B cell (primary cell): ENCODE results near the gene WDR64. TPM values are rescaled to one million over a fixed set of nuclear protein-coding genes. Genes with fewer than 3 reads are reported as not detected.
A peak's percentile ranks its signal among the peaks of the same experiment; 100 is the strongest.

Experiments used
- ATAC-seq: fragments of 200-7000 bp; cut with Tn5 transposase; one replicate; pipeline ENCODE4 v1.10.0; 2021; ENCODE audit warnings: low read depth, mild to moderate bottlenecking, moderate number of reproducible peaks, moderate library complexity
- CTCF ChIA-PET: fragments of 350-600 bp; sonication (Branson Sonifier 250); formaldehyde crosslinking; loops from one replicate; lab custom pipeline; 2021; ENCODE audit warnings: antibody characterized with exemption, inconsistent platforms; lab: Charles Lee
- POLR2A ChIA-PET: fragments of 350-600 bp; sonication (Branson Sonifier 250); formaldehyde crosslinking; loops from one replicate; lab custom pipeline; 2021; ENCODE audit warnings: antibody characterized with exemption; lab: Charles Lee
- DNase-seq: peaks from one replicate; pipeline ENCODE4 v3.0.0; 2013
- H2AFZ ChIP-seq: 2 replicates; pipeline ENCODE4 v1.6.1; 2012; ENCODE audit warnings: mild to moderate bottlenecking, low read depth, low read length; ENCODE audit not compliant: insufficient read depth, poor library complexity, severe bottlenecking
- H3K27ac ChIP-seq, 2 donors: 1 replicate in 1 of 2; 2 replicates in 1 of 2; pipeline ENCODE4 v1.5.1; 2012 to 2013; ENCODE audit warnings: low read length in 2 of 2, mild to moderate bottlenecking in 2 of 2, moderate library complexity in 1 of 2
- H3K27me3 ChIP-seq, 4 experiments: fragments of 200-600 bp in 1 of 4; sonication (generic) in 1 of 4; replicated peaks in 1 of 4; 1 replicate in 2 of 4; 2 replicates in 2 of 4; pipeline versions ENCODE4 v1.6.1 to v1.7.0; 2013 to 2016; ENCODE audit warnings: low read length in 3 of 4, mild to moderate bottlenecking in 2 of 4, mixed read lengths in 1 of 4, moderate library complexity in 1 of 4; ENCODE audit not compliant: insufficient read depth in 4 of 4, control insufficient read depth in 3 of 4; ENCODE audit errors: control extremely low read depth in 1 of 4
- H3K36me3 ChIP-seq, 2 experiments: replicated peaks in 1 of 2; 1 replicate in 1 of 2; 2 replicates in 1 of 2; pipeline versions ENCODE4 v1.6.1 to v1.7.1; 2013; ENCODE audit warnings: low read length in 1 of 2; ENCODE audit not compliant: insufficient read depth in 2 of 2, control insufficient read depth in 1 of 2; ENCODE audit errors: control extremely low read depth in 1 of 2, extremely low read depth in 1 of 2
- H3K4me1 ChIP-seq, 2 donors: fragments of 200-600 bp in 1 of 2; sonication (generic) in 1 of 2; 1 replicate in 1 of 2; 2 replicates in 1 of 2; pipeline versions ENCODE4 v1.5.1 to v1.6.1; 2013 to 2017; ENCODE audit warnings: low read length in 2 of 2; ENCODE audit not compliant: control insufficient read depth in 2 of 2, insufficient read depth in 2 of 2
- H3K4me2 ChIP-seq: replicated peaks from 2 replicates; pipeline ENCODE3; 2012; ENCODE audit warnings: mild to moderate bottlenecking, low read depth, low read length; ENCODE audit not compliant: poor library complexity, severe bottlenecking
- H3K4me3 ChIP-seq, 5 experiments: fragments of 200-600 bp in 1 of 5; sonication (generic) in 1 of 5; 1 replicate in 3 of 5; 2 replicates in 2 of 5; pipeline versions ENCODE4 v1.5.1 to v1.7.0; 2011 to 2016; ENCODE audit warnings: low read length in 4 of 5, mild to moderate bottlenecking in 4 of 5, low read depth in 2 of 5, control low read depth in 1 of 5, moderate library complexity in 1 of 5; ENCODE audit not compliant: insufficient read depth in 1 of 5; ENCODE audit errors: control extremely low read depth in 1 of 5, extremely low read depth in 1 of 5
- H3K79me2 ChIP-seq: fragments of 200-600 bp; sonication (generic); one replicate; pipeline ENCODE4 v1.6.0; 2016; ENCODE audit warnings: low read length; ENCODE audit not compliant: control insufficient read depth, insufficient read depth
- H3K9ac ChIP-seq: fragments of 200-600 bp; sonication (generic); 2 replicates; pipeline ENCODE4 v1.6.1; 2017; ENCODE audit warnings: mild to moderate bottlenecking, low read length, moderate library complexity
- H3K9me3 ChIP-seq, 3 donors: one replicate each; pipeline versions ENCODE4 v1.6.1 to v1.7.1; 2013; ENCODE audit warnings: low read length in 2 of 3; ENCODE audit not compliant: control insufficient read depth in 2 of 3, insufficient read depth in 1 of 3; ENCODE audit errors: control extremely low read depth in 1 of 3
- H4K20me1 ChIP-seq: 2 replicates; pipeline ENCODE4 v1.6.0; 2012; ENCODE audit warnings: mild to moderate bottlenecking, low read length; ENCODE audit not compliant: insufficient read depth, control insufficient read depth, poor library complexity, severe bottlenecking
- H3K27ac Mint-ChIP-seq: one replicate; pipeline ENCODE4 v1.8.0; 2021; ENCODE audit warnings: mixed read lengths
- H3K27me3 Mint-ChIP-seq: one replicate; pipeline ENCODE4 v1.8.0; 2021; ENCODE audit warnings: mixed read lengths
- H3K4me1 Mint-ChIP-seq: one replicate; pipeline ENCODE4 v1.8.0; 2021; ENCODE audit warnings: mixed read lengths
- H3K4me3 Mint-ChIP-seq: one replicate; pipeline ENCODE4 v1.8.0; 2021; ENCODE audit warnings: mixed read lengths
- H3K9me3 Mint-ChIP-seq: one replicate; pipeline ENCODE4 v1.8.0; 2022; ENCODE audit warnings: mixed read lengths; ENCODE audit not compliant: insufficient read depth
- EZH2 ChIP-seq: IDR thresholded peaks from 2 replicates; pipeline ENCODE4 v1.6.1; 2012; ENCODE audit warnings: borderline replicate concordance, low read depth, mild to moderate bottlenecking, moderate library complexity, low read length; ENCODE audit not compliant: insufficient read depth, poor library complexity, severe bottlenecking
- WGBS: methylation state at CpG from one replicate; pipeline ENCODE4 v1.1.5; 2013; ENCODE audit warnings: missing lambda C conversion rate; ENCODE audit not compliant: insufficient coverage; 5-methylcytosine and 5-hydroxymethylcytosine counted together
- intact Hi-C: fragments of 100-400 bp; cut with micrococcal nuclease; formaldehyde crosslinking; loops from one replicate; pipeline ENCODE4 v1.10.0; 2022
- polyA plus RNA-seq: library from polyadenylated mRNA; depleted of rRNA; stranded (reverse); fragments of >200 nt; gene quantifications from 2 replicates; pipeline ENCODE4 v1.2.3, GENCODE V29; 2012
- total RNA-seq, 2 donors: library from RNA; stranded (reverse); fragments of 120-200 nt in 1 of 2; gene quantifications; 1 replicate in 1 of 2; 2 replicates in 1 of 2; pipeline versions ENCODE4 v1.2.3 to v1.2.4, GENCODE V29; 2013 to 2022
- TF ChIP-seq, protein P1 (sequence below): fragments of 200-600 bp; IDR thresholded peaks from one replicate; pipeline ENCODE4 v1.8.0; 2022; ENCODE audit warnings: antibody characterized with exemption, mild to moderate bottlenecking

The WDR64 gene
- total and polyA plus RNA-seq, 2 donors (not counting 1 experiment from before 2014, with no cell fraction given): 0.13 TPM; not detected in 1

DNA sequence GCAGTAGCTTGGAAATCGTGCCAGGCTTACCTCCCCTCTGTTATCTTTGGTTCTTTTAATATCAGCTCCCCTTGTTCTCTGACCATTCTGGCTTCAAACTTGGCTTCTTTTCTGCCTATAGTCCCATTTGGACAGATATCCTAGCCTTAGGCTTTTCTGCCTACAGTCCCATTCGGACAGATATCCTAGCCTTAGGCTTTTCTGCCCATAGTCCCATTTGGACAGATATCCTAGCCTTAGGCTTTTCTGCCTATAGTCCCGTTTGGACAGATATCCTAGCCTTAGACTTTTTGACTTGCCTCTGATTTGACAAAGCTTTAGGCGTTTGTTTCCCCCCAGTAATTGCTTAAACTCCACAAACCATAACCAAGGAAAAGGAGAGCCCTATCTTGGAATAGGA is 37.5 kb upstream of the WDR64 start:
- CTCF ChIA-PET: interaction anchor here (0.6 to 5.9 kb wide), 5 partner anchors 12 to 383 kb away, joined by 3 to 62 read pairs (median 4); no protein-coding TSS in a partner anchor
- Histone ChIP-seq H3K27ac (no peak overlapping the region), H3K36me3 (peaks cover 0 to 7% of the 10 kb centered on the region in 2 experiments), H3K79me2 (peaks cover 12% of the 10 kb centered on the region), H2AFZ (no peak overlapping the region), H3K4me2 (no peak overlapping the region), H3K27me3 (no peaks in the 10 kb centered on the region), H3K9ac (no peak overlapping the region), H3K9me3 (no peaks in the 10 kb centered on the region), H3K4me3 (no peak overlapping the region), H4K20me1 (peaks cover 8% of the 10 kb centered on the region), H3K4me1 (peaks cover 6 to 7% of the 10 kb centered on the region in 2 donors)
- POLR2A ChIA-PET: no interaction called here
- Mint-ChIP-seq H3K9me3 (no peaks in the 10 kb centered on the region), H3K4me1 (peaks cover 5% of the 10 kb centered on the region), H3K27ac (peak overlapping the region; percentile 23), H3K4me3 (no peak overlapping the region), H3K27me3 (no peaks in the 10 kb centered on the region)
- DNase-seq (no peak), ATAC-seq (no peak)
- intact Hi-C loops: no loop called here
- WGBS: 86% methylated on average over 4 of the region's 4 CpGs
- no peak for TF ChIP-seq EZH2
- TF ChIP-seq, protein P1, sequence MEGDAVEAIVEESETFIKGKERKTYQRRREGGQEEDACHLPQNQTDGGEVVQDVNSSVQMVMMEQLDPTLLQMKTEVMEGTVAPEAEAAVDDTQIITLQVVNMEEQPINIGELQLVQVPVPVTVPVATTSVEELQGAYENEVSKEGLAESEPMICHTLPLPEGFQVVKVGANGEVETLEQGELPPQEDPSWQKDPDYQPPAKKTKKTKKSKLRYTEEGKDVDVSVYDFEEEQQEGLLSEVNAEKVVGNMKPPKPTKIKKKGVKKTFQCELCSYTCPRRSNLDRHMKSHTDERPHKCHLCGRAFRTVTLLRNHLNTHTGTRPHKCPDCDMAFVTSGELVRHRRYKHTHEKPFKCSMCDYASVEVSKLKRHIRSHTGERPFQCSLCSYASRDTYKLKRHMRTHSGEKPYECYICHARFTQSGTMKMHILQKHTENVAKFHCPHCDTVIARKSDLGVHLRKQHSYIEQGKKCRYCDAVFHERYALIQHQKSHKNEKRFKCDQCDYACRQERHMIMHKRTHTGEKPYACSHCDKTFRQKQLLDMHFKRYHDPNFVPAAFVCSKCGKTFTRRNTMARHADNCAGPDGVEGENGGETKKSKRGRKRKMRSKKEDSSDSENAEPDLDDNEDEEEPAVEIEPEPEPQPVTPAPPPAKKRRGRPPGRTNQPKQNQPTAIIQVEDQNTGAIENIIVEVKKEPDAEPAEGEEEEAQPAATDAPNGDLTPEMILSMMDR: no peak

DNA sequence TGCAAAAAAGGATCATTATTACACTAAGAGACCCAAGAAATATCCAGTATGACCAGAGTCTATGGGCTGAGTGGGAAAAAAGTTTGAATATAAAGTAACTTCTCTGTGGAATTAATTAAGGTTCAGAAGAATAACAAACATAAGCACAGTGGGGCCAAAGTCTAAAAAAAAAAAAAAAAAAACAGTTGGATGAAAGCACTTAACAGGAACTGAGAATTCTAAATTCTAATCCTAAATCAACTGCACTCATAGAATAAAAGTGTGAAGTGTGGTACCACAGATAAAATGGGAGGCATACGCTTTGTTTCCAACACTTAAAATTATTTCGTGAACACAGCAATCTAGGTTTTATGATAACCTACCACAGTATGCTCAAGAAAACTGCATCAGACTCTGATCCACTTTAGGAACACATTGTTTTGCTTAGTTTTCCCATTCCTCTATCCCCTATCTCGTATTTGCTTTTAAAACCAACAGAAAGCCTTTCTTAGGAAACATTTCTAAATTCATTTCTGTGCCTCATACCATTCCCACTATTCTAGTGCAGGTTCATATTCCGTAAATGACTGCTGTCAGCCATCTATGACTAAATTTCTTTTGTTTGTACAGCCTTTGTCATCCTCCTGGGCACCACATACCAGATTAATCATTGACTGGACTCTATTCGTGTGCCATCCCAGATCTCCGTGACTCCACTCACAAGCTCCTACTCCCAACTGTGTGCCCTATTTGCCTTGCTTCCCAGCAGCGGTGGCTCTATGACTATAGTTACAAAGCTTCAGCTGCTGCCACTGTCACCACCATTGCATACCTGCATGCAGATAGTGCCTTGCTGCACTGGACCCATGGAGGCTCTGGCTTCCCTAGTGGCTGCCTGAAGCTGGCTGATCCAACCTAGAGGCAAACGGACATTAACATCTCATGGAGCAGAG is 36.8 kb upstream of the WDR64 start:
- WGBS: 98% methylated on average over 7 of the region's 8 CpGs
- POLR2A ChIA-PET: no interaction called here
- no peak overlapping the region for H3K27ac ChIP-seq
- TF ChIP-seq EZH2: no peak
- H3K27me3 ChIP-seq: no peaks in the 10 kb centered on the region
- Mint-ChIP-seq H3K4me1 (peaks cover 5% of the 10 kb centered on the region), H3K27me3 (no peaks in the 10 kb centered on the region), H3K4me3 (no peak overlapping the region), H3K27ac (peak overlapping the region; percentile 23), H3K9me3 (no peaks in the 10 kb centered on the region)
- no peaks in the 10 kb centered on the region for H3K9me3 ChIP-seq
- DNase-seq: no peak
- peaks cover 7% of the 10 kb centered on the region for H3K79me2 ChIP-seq
- ATAC-seq: no peak
- H3K36me3 ChIP-seq: peaks cover 0 to 4% of the 10 kb centered on the region in 2 experiments
- H3K4me3 ChIP-seq: no peak overlapping the region
- H3K4me1 ChIP-seq: peaks cover 6 to 7% of the 10 kb centered on the region in 2 donors
- peaks cover 8% of the 10 kb centered on the region for H4K20me1 ChIP-seq
- H2AFZ ChIP-seq: no peak overlapping the region
- CTCF ChIA-PET: interaction anchor here (0.7 to 5.9 kb wide), 3 partner anchors 11 to 22 kb away, joined by 4 to 62 read pairs (median 14); no protein-coding TSS in a partner anchor
- no peak overlapping the region for H3K4me2 ChIP-seq
- intact Hi-C loops: no loop called here
- H3K9ac ChIP-seq: no peak overlapping the region
